Measurements from ENCODE around the gene S100B. TPM values are rescaled to one million over a fixed set of nuclear protein-coding genes. Genes with fewer than 3 reads are reported as not detected.

Gene S100B
- total and polyA plus RNA-seq, 2 of the 8 experiments (the other 6 are each of a cell fraction or from before 2014, with no cell fraction given): 0.36 to 0.69 TPM

DNA sequence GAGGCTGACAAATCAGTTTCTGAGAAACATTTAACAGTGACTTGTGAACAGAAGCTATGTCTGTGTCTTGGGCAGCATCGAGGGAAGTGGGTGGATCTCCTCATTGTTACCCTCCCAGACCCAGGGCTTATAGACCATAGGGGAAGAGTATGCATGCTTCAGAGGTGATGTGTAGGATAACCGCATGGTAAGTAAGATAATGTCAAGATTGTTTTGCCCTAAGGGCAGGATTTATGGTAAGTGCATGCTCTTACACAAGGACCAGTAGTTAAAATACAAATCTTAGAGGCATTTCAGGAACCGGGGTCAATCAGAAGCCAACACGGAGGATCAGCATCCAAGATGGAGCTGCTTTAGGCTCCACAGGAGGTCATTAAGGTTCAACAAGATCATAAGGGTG is 22.8 kb upstream of the S100B start:
- Histone ChIP-seq H2BK120ac (replicated peaks; ENCODE audit: low read depth, low read length) (no peak overlapping the region), H3K27me3 (replicated peaks in 1 of 4; ENCODE audit: control insufficient read depth in 3 of 4, extremely low read depth in 1 of 4, insufficient read depth in 3 of 4, low read length in 3 of 4) (no peaks in the 10 kb centered on the region), H3K56ac (replicated peaks; ENCODE audit: insufficient read length, low read depth, low read length) (no peak overlapping the region), H3K27ac (ENCODE audit: low read depth, low read length) (no peak overlapping the region), H4K5ac (ENCODE audit: insufficient read length, low read depth, low read length) (no peak overlapping the region), H4K20me1 (replicated peaks in 1 of 2; ENCODE audit: control insufficient read depth in 1 of 2, insufficient read depth in 2 of 2, low read length in 2 of 2) (no peaks in the 10 kb centered on the region), H3K14ac (ENCODE audit: insufficient read length) (no peak overlapping the region), H2BK20ac (ENCODE audit: low read length) (no peak overlapping the region), H3K18ac (ENCODE audit: extremely low read depth, low read length) (no peak overlapping the region), H3K79me2 (ENCODE audit: control insufficient read depth in 1 of 2, insufficient read depth in 2 of 2, low read length in 2 of 2) (no peaks in the 10 kb centered on the region), H2AK5ac (ENCODE audit: low read depth, low read length) (no peak overlapping the region), H3K4me2 (ENCODE audit: insufficient read depth in 1 of 2, low read depth in 2 of 2, low read length in 2 of 2) (no peak overlapping the region), H4K8ac (ENCODE audit: extremely low read depth, insufficient read depth, low read length) (no peak overlapping the region), H3K79me1 (ENCODE audit: low read depth, low read length) (no peaks in the 10 kb centered on the region), H3K9ac (replicated peaks in 1 of 4; ENCODE audit: extremely low read depth in 1 of 4, low read depth in 3 of 4, low read length in 3 of 4) (no peak overlapping the region), H3K36me3 (ENCODE audit: control insufficient read depth in 2 of 4, insufficient read depth in 4 of 4, low read length in 3 of 4) (no peaks in the 10 kb centered on the region), H3K23ac (ENCODE audit: insufficient read length) (no peak overlapping the region), H2BK15ac (ENCODE audit: low read length) (no peak overlapping the region), H3K4me3 (ENCODE audit: extremely low read depth in 1 of 4, insufficient read depth in 2 of 4, low read depth in 3 of 4, low read length in 4 of 4) (no peak overlapping the region), H2AFZ (ENCODE audit: low read length) (no peak overlapping the region), H2BK5ac (ENCODE audit: low read depth, low read length) (no peak overlapping the region), H3K23me2 (ENCODE audit: low read depth, low read length) (no peaks in the 10 kb centered on the region), H3K4me1 (replicated peaks in 1 of 4; ENCODE audit: control insufficient read depth in 3 of 4, insufficient read depth in 4 of 4, low read length in 3 of 4) (no peaks in the 10 kb centered on the region; a peak in 1 of 7 replicates), H4K91ac (replicated peaks; ENCODE audit: insufficient read length, low read length) (no peak overlapping the region), H2BK12ac (ENCODE audit: low read depth, low read length) (no peak overlapping the region), H3K4ac (replicated peaks; ENCODE audit: insufficient read length, low read depth, low read length) (no peak overlapping the region), H3K9me3 (ENCODE audit: insufficient read depth in 2 of 2, low read depth in 1 of 2, low read length in 1 of 2) (peaks cover 9 to 20% of the 10 kb centered on the region in 2 experiments)
- ChIA-PET POLR2A (ENCODE audit: partially characterized antibody) (interaction anchor here (0.6 to 1.2 kb wide), 2 partner anchors 12 to 26 kb away, joined by 3 to 4 read pairs; no protein-coding TSS in a partner anchor), CTCF (ENCODE audit: partially characterized antibody) (interaction anchor here (1.1 to 1.8 kb wide), 3 partner anchors 7 to 72 kb away, joined by 3 to 4 read pairs (median 3); no protein-coding TSS in a partner anchor)
- FAIRE-seq (no peak), DNase-seq (ENCODE audit: low read depth in 1 of 2, low spot score in 2 of 2) (no peak)
- 87% methylated on average over 4 of the region's 4 CpGs; no CpG with 5 or more reads in 1 of the 2 experiments for WGBS, 2 experiments (ENCODE audit: extremely low coverage in 1 of 2, insufficient coverage in 1 of 2, insufficient read length in 1 of 2, insufficient replicate concordance in 2 of 2, low coverage in 1 of 2, low lambda C conversion rate in 2 of 2, missing lambda C conversion rate in 1 of 2)
- no peak for TF ChIP-seq POLR2A (IDR thresholded peaks at IDR 0.05; ENCODE audit: control extremely low read depth in 1 of 2, low read depth in 2 of 2, low read length in 2 of 2)
- TF ChIP-seq EGR1 (IDR thresholded peaks at IDR 0.05; ENCODE audit: borderline replicate concordance, low read depth, low read length): no peak
- TF ChIP-seq ASH2L (IDR thresholded peaks at IDR 0.05; ENCODE audit: low read length): no peak
- TF ChIP-seq, protein P1, sequence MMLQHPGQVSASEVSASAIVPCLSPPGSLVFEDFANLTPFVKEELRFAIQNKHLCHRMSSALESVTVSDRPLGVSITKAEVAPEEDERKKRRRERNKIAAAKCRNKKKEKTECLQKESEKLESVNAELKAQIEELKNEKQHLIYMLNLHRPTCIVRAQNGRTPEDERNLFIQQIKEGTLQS (IDR thresholded peaks at IDR 0.05; ENCODE audit: insufficient read depth, low read depth, low read length): no peak
- TF ChIP-seq CREB1 (IDR thresholded peaks at IDR 0.05): no peak
- TF ChIP-seq GTF2F1 (IDR thresholded peaks at IDR 0.05; ENCODE audit: borderline replicate concordance, low read depth, low read length): no peak

Measured in H1 (cell line).